ENCODE measurements around the gene GUK1.

- TF ChIP-seq, protein P1, sequence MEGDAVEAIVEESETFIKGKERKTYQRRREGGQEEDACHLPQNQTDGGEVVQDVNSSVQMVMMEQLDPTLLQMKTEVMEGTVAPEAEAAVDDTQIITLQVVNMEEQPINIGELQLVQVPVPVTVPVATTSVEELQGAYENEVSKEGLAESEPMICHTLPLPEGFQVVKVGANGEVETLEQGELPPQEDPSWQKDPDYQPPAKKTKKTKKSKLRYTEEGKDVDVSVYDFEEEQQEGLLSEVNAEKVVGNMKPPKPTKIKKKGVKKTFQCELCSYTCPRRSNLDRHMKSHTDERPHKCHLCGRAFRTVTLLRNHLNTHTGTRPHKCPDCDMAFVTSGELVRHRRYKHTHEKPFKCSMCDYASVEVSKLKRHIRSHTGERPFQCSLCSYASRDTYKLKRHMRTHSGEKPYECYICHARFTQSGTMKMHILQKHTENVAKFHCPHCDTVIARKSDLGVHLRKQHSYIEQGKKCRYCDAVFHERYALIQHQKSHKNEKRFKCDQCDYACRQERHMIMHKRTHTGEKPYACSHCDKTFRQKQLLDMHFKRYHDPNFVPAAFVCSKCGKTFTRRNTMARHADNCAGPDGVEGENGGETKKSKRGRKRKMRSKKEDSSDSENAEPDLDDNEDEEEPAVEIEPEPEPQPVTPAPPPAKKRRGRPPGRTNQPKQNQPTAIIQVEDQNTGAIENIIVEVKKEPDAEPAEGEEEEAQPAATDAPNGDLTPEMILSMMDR (IDR thresholded peaks at IDR 0.05) = no peak
- no peak for TF ChIP-seq POLR2A (IDR thresholded peaks at IDR 0.05)
These were observed 17.1 kb downstream of the GUK1 start for GRCh38 chr1:228156941-228157728.
